22Rv1 (cell line): ENCODE measurements around the gene BCL11A.

Experiments used
- H3K27ac ChIP-seq: fragments of 450-650 bp; 2 replicates; pipeline ENCODE4 v1.5.1; 2017
- CTCF ChIP-seq: fragments of 450-650 bp; IDR thresholded peaks from 2 replicates; pipeline ENCODE4 v1.5.1; 2017; ENCODE audit warnings: mild to moderate bottlenecking
- ZFX ChIP-seq: fragments of 450-650 bp; IDR thresholded peaks from 2 replicates; pipeline ENCODE4 v1.6.1; 2017; ENCODE audit warnings: antibody characterized with exemption, borderline replicate concordance

Gene BCL11A

DNA sequence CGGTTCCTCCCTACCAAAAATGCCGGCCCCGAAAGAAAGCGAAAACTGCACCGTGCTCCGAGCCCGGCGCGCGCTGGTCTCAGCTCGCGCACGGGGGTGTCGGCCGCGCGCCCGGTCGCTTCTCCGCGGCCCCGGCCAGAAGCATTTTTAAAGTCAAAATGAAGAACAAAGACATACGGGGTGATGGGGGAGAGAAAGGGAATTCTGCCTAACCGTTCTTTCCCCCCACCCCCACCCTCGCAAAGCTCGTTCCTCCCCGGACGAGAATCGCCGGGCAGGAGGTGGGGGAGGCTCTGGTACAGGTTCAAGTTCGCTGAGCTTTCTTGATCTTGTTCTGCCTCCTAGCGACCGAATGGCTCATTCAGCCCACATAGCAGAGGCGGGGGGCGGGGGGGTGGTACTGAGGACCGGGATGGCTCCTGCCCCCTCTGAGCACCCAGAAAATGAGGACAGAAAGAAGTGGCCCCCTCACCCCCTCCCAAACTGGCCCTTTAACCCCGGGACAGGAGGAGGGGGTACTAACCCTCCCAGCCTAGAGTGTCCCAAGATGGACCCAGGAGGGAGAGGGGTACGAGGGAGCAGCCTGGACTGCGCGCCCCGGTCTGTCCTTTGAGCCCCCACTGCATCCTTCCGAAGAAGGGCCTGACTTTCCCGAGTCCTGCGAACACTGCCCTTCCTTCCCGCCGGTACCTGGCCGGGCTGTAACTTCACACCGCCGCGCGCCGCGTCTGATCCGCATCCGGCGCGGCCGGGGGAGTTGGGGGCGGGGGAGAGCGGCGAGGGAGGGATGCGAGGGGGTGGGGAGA, 3.1 kb downstream of the BCL11A start:
- peak overlapping the region; percentile 70 for H3K27ac ChIP-seq
- TF ChIP-seq ZFX (no peak), CTCF (peak; percentile 83)

- peak overlapping the region; percentile 70 for H3K27ac ChIP-seq
- TF ChIP-seq CTCF (no peak), ZFX (no peak)
Measured at GRCh38 chr2:60549928-60550177, 3.6 kb downstream of the BCL11A start.

DNA sequence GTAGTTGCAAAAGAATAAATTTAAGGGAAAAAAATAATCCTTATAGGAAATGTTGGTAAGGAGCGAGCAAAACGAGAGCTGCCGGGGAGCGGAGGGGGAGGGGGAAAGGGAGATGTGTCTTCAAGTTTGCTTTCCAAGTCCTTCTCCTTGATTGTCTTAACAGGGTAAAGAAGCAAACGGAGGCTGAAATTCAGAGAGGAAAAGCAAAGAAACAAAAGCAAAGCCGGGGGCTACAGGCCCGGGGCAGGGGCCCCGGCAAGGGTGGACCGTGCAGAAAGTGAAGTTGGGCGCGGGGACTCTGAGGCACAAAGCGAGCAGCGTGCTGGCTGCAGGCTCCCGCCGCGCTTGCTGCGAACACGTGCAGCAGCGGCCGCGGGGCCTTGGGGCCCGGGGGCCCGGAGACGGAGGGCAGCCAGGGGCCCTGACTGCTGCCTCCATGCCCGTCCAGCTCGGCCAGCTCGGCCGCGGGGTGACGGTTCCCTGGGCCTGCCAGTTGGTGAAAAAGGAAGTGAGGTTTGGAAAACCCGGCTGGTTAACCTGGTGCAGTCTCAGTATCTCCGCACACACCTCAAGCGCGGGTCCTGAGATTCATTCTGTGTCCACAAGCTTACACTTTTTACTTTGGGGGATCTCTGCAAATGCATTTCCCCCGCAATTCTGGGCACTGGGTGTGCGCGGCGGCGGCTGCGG, 4.1 kb downstream of the BCL11A start:
- peak overlapping the region; percentile 70 for H3K27ac ChIP-seq
- TF ChIP-seq CTCF (no peak), ZFX (no peak)

DNA sequence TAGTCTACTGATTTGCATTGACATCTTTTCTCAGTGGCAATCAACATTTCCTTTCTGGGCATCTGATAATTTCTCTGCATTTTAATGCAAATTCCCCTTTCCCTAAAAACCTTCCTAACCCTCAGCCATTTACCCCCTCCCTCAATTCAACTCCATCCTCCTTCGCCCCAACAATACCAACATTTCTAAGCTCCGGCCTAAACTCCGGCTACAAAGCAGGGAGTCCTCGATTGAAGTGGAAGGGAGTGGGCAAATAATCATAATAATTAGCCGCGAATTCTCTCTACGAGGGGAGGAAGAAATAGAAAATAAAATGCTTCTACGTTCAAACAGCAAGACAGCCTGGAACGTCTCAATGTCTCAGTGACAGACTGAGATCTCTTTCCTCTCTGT, 4.6 kb downstream of the BCL11A start:
- TF ChIP-seq CTCF (no peak), ZFX (no peak)
- H3K27ac ChIP-seq: no peak overlapping the region

- TF ChIP-seq CTCF: no peak
- no peak for TF ChIP-seq ZFX
- no peak overlapping the region for H3K27ac ChIP-seq
Measured at GRCh38 chr2:60548311-60548710, 5.1 kb downstream of the BCL11A start.

GRCh38 chr2:60547841-60548240, 5.6 kb downstream of the BCL11A start:
- no peak overlapping the region for H3K27ac ChIP-seq
- TF ChIP-seq CTCF (no peak), ZFX (no peak)

GRCh38 chr2:60546756-60547420, 6.6 kb downstream of the BCL11A start:
- TF ChIP-seq ZFX (no peak), CTCF (no peak)
- no peak overlapping the region for H3K27ac ChIP-seq
